HepG2 (cell line): ENCODE data around the gene KRTCAP3. TPM values are rescaled to one million over a fixed set of nuclear protein-coding genes. Genes with fewer than 3 reads are reported as not detected.

Experiments used
- DPF2 ChIP-seq: sonication (generic); formaldehyde crosslinking; IDR thresholded peaks from 2 replicates; pipeline ENCODE4 v1.4.0; 2020; ENCODE audit warnings: mild to moderate bottlenecking, low read depth, missing genetic modification reagents, borderline replicate concordance
- GMEB2 ChIP-seq: IDR thresholded peaks from 2 replicates; pipeline ENCODE4 v1.6.1; 2016; ENCODE audit warnings: missing biosample characterization, missing genetic modification reagents, low read depth
- HIC2 ChIP-seq: sonication (generic); formaldehyde crosslinking; IDR thresholded peaks from 2 replicates; pipeline ENCODE4 v1.9.0; 2022; ENCODE audit warnings: low read depth, missing genetic modification reagents
- IRF2 ChIP-seq: IDR thresholded peaks from 2 replicates; pipeline ENCODE4 v1.6.1; 2018; ENCODE audit warnings: missing genetic modification reagents, missing compliant biosample characterization
- MYNN ChIP-seq: sonication (generic); formaldehyde crosslinking; IDR thresholded peaks from 2 replicates; pipeline ENCODE4 v1.4.0; 2020; ENCODE audit warnings: mild to moderate bottlenecking, low read depth, missing genetic modification reagents
- NFE2L1 ChIP-seq: sonication (generic); formaldehyde crosslinking; IDR thresholded peaks from 2 replicates; pipeline ENCODE4 v1.4.0; 2020; ENCODE audit warnings: missing genetic modification reagents, mild to moderate bottlenecking, borderline replicate concordance
- SKI ChIP-seq: fragments of 450-650 bp; IDR thresholded peaks from one replicate; pipeline ENCODE4 v1.6.1; 2018; ENCODE audit warnings: mild to moderate bottlenecking; ENCODE audit not compliant: partially characterized antibody
- ZNF18 ChIP-seq: sonication (generic); formaldehyde crosslinking; IDR thresholded peaks from 2 replicates; pipeline ENCODE4 v1.8.0; 2022; ENCODE audit warnings: mild to moderate bottlenecking, missing genetic modification reagents; ENCODE audit not compliant: insufficient replicate concordance
- ZNF232 ChIP-seq: sonication (generic); formaldehyde crosslinking; IDR thresholded peaks from 2 replicates; pipeline ENCODE4 v1.4.0; 2020; ENCODE audit warnings: missing genetic modification reagents, borderline replicate concordance
- ZNF24 ChIP-seq: fragments of 450-650 bp; IDR thresholded peaks from 2 replicates; pipeline ENCODE4 v1.6.1; 2017; ENCODE audit warnings: antibody characterized with exemption, mild to moderate bottlenecking
- ZNF503 ChIP-seq: sonication (generic); formaldehyde crosslinking; IDR thresholded peaks from 2 replicates; pipeline ENCODE4 v1.4.0; 2020; ENCODE audit warnings: missing genetic modification reagents
- ZNF546 ChIP-seq: sonication (generic); formaldehyde crosslinking; conservative IDR thresholded peaks from 2 replicates; pipeline ENCODE4 v1.8.1; 2023; ENCODE audit warnings: mild to moderate bottlenecking, missing genetic modification reagents
- ZNF562 ChIP-seq: sonication (generic); formaldehyde crosslinking; IDR thresholded peaks from 2 replicates; pipeline ENCODE4 v1.8.0; 2022; ENCODE audit warnings: missing genetic modification reagents, borderline replicate concordance
- ZNF639 ChIP-seq: conservative IDR thresholded peaks from 2 replicates; pipeline ENCODE4 v1.6.1; 2018; ENCODE audit warnings: missing genetic modification reagents
- ZNF776 ChIP-seq: sonication (generic); formaldehyde crosslinking; IDR thresholded peaks from 2 replicates; pipeline ENCODE4 v1.4.0; 2020; ENCODE audit warnings: mild to moderate bottlenecking, missing genetic modification reagents
- polyA plus RNA-seq, 8 experiments: library from polyadenylated mRNA; depleted of rRNA in 3 of 8; stranded (reverse) in 7 of 8; unstranded in 1 of 8; fragments of >200 nt; fragmentation: Illumina TruSeq in 4 of 8; extraction: Trizol in 4 of 8; gene quantifications; 2 replicates each; pipeline versions ENCODE4 v1.2.1 to v1.2.3, GENCODE V29; 2011 to 2016; ENCODE audit warnings: low read depth in 4 of 8, missing spikeins in 1 of 8, mixed read lengths in 1 of 8; ENCODE audit not compliant: insufficient read depth in 1 of 8
- total RNA-seq, 5 experiments: library from RNA; depleted of rRNA; stranded (reverse); fragments of >200 nt; fragmentation: Illumina TruSeq; extraction: Trizol; gene quantifications; 2 replicates each; pipeline ENCODE4 v1.2.3, GENCODE V29; 2016; ENCODE audit warnings: low read depth in 1 of 5

The KRTCAP3 gene
- total and polyA plus RNA-seq, 2 of the 13 experiments (the other 11 are each of a cell fraction or from before 2014, with no cell fraction given), result 2.1 to 4.5 TPM

GRCh38 chr2:27489498-27490397 is 47.6 kb downstream of the KRTCAP3 start, which contains the start of gene IFT172 (continued):
- TF ChIP-seq GMEB2 (peak; percentile 95), DPF2 (no peak), NFE2L1 (CRISPR knock-in tag) (0 out of 2 replicates have a peak, but pooled peaks have one; percentile 81), MYNN (CRISPR knock-in tag) (no peak; the same call in 1 of the 2 replicates), ZNF639 (peak; percentile 76; the same call in 1 of the 2 replicates), ZNF776 (CRISPR knock-in tag) (no peak), ZNF18 (CRISPR knock-in tag) (no peak), SKI (peak; percentile 79), ZNF24 (no peak), ZNF503 (CRISPR knock-in tag) (no peak), ZNF562 (no peak), ZNF546 (CRISPR knock-in tag) (0 out of 2 replicates have a peak, but pooled peaks have one; percentile 65), HIC2 (CRISPR knock-in tag) (peak; percentile 62; the same call in 1 of the 2 replicates), ZNF232 (CRISPR knock-in tag) (peak; percentile 45; the same call in 1 of the 2 replicates), IRF2 (CRISPR knock-in tag) (peak; percentile 88)
